Raji (cell line): ENCODE measurements around the gene DLG2.

ENCODE experiments used
- POLR2A ChIP-seq: IDR thresholded peaks from 2 replicates; pipeline ENCODE4 v1.6.1; 2011; ENCODE audit warnings: low read depth, low read length, control low read depth; ENCODE audit not compliant: insufficient read depth

The DLG2 gene

GRCh38 chr11:83990160-83990733 is 1636.9 kb downstream of the DLG2 start:
- no peak for TF ChIP-seq POLR2A

GRCh38 chr11:83982825-83983224 is 1644.3 kb downstream of the DLG2 start:
- no peak for TF ChIP-seq POLR2A

- no peak for TF ChIP-seq POLR2A
Measured at GRCh38 chr11:83979593-83979992, 1647.6 kb downstream of the DLG2 start.

- TF ChIP-seq POLR2A, result no peak
Measured at GRCh38 chr11:83978942-83979341, 1648.2 kb downstream of the DLG2 start.

- TF ChIP-seq POLR2A, result no peak
Measured at GRCh38 chr11:83976086-83976485, 1651.1 kb downstream of the DLG2 start.

- no peak for TF ChIP-seq POLR2A
Measured at GRCh38 chr11:83972536-83972935, 1654.6 kb downstream of the DLG2 start.

- TF ChIP-seq POLR2A, result no peak
Measured at GRCh38 chr11:83971063-83971462, 1656.1 kb downstream of the DLG2 start.

GRCh38 chr11:83970061-83970671 is 1657.0 kb downstream of the DLG2 start:
- TF ChIP-seq POLR2A, result no peak

GRCh38 chr11:83957038-83957900 is 1669.9 kb downstream of the DLG2 start:
- TF ChIP-seq POLR2A, result no peak

- TF ChIP-seq POLR2A, result no peak
Measured at GRCh38 chr11:83956119-83956697, 1670.9 kb downstream of the DLG2 start.

- TF ChIP-seq POLR2A, result no peak
Measured at GRCh38 chr11:83954780-83955179, 1672.4 kb downstream of the DLG2 start.

GRCh38 chr11:83951521-83951920 is 1675.6 kb downstream of the DLG2 start:
- TF ChIP-seq POLR2A, result no peak

GRCh38 chr11:83948200-83948599 is 1678.9 kb downstream of the DLG2 start:
- TF ChIP-seq POLR2A, result no peak

- TF ChIP-seq POLR2A, result no peak
Measured at GRCh38 chr11:83945976-83946375, 1681.2 kb downstream of the DLG2 start.

GRCh38 chr11:83941050-83941449 is 1686.1 kb downstream of the DLG2 start:
- no peak for TF ChIP-seq POLR2A

- no peak for TF ChIP-seq POLR2A
Measured at GRCh38 chr11:83938148-83938547, 1689.0 kb downstream of the DLG2 start.
